ENCODE data around the gene CREG1.

GRCh38 chr1:167541610-167542009 is 12.0 kb downstream of the CREG1 start:
- TF ChIP-seq ZNF302 (tag by site-specific recombination; IDR thresholded peaks at IDR 0.05; ENCODE audit: low read depth): no peak
- no peak for TF ChIP-seq ZBTB6 (tag by site-specific recombination; IDR thresholded peaks at IDR 0.05)
- TF ChIP-seq ZNF544 (tag by site-specific recombination; IDR thresholded peaks at IDR 0.05): no peak
- no peak for TF ChIP-seq SETDB1 (IDR thresholded peaks at IDR 0.05; ENCODE audit: insufficient read length, low read length)
- no peak for TF ChIP-seq CTCF (tag by site-specific recombination; IDR thresholded peaks at IDR 0.05)
- TF ChIP-seq ZNF266 (tag by site-specific recombination; IDR thresholded peaks at IDR 0.05; ENCODE audit: low read depth): no peak
- TF ChIP-seq HOXA7 (CRISPR knock-in tag; IDR thresholded peaks at IDR 0.05; ENCODE audit: borderline replicate concordance): no peak
- no peak for TF ChIP-seq ZNF670 (tag by site-specific recombination; IDR thresholded peaks at IDR 0.05; ENCODE audit: low read depth)
- TF ChIP-seq RBAK (tag by site-specific recombination; IDR thresholded peaks at IDR 0.05): no peak
